HCT116 (cell line): ENCODE measurements around the gene HEBP1. TPM values are rescaled to one million over a fixed set of nuclear protein-coding genes. Genes with fewer than 3 reads are reported as not detected.

Experiments
- ATAC-seq: fragments of 200-7000 bp; cut with Tn5 transposase; 2 replicates; pipeline ENCODE4 v1.9.1; 2020; ENCODE audit warnings: mild to moderate bottlenecking, moderate library complexity
- BruUV-seq: library from RNA; stranded (reverse); fragments of 400-500 nt; replicated peaks from 2 replicates; lab custom pipeline; 2021; lab: Mats Ljungman, UMichigan
- CTCF ChIA-PET: fragments of 300-600 bp; sonication (Branson Sonifier 250); formaldehyde crosslinking; loops from one replicate; lab custom pipeline; 2021; ENCODE audit warnings: antibody characterized with exemption; lab: Charles Lee
- POLR2A ChIA-PET: fragments of 300-600, 350-600 bp; sonication (Branson Sonifier 250); formaldehyde crosslinking; loops from one replicate; lab custom pipeline; 2021; ENCODE audit warnings: antibody characterized with exemption; lab: Charles Lee
- RAD21 ChIA-PET, 2 experiments: fragments of 300-600 bp; sonication (Branson Sonifier 250); formaldehyde crosslinking; loops; one replicate each; lab custom pipeline; 2023; ENCODE audit warnings: low total read pairs in 2 of 2; ENCODE audit not compliant: uncharacterized antibody in 2 of 2, unreplicated experiment in 2 of 2, low non-redundant PET in 1 of 2; lab: Charles Lee
- DNase-seq: peaks from one replicate; pipeline ENCODE4 v3.0.0-alpha.2; 2010; ENCODE audit warnings: low read depth, low spot score
- H2AFZ ChIP-seq: fragments of 200-600 bp; shearing (Covaris generic), sonication (generic); 2 replicates; pipeline ENCODE4 v1.6.1; 2017; ENCODE audit warnings: low read depth, mixed run types, mixed read lengths, antibody characterized with exemption, low read length; ENCODE audit not compliant: poor library complexity, severe bottlenecking
- H3K27ac ChIP-seq: 2 replicates; pipeline ENCODE4 v1.5.1; 2012; ENCODE audit warnings: low read depth, low read length
- H3K27me3 ChIP-seq: fragments of 200-600 bp; sonication (generic); 2 replicates; pipeline ENCODE4 v1.6.1; 2016; ENCODE audit warnings: mixed run types, low read length, mixed read lengths; ENCODE audit not compliant: insufficient read depth
- H3K36me3 ChIP-seq, 2 experiments: fragments of 200-500 bp in 1 of 2; fragments of 200-600 bp in 1 of 2; sonication (Bioruptor generic) in 1 of 2; sonication (generic) in 1 of 2; 2 replicates each; pipeline versions ENCODE4 v1.5.1 to v1.6.1; 2014 to 2016; ENCODE audit warnings: low read length in 2 of 2, inconsistent platforms in 1 of 2, mixed read lengths in 1 of 2, mixed run types in 1 of 2; ENCODE audit not compliant: insufficient read depth in 2 of 2, control insufficient read depth in 1 of 2
- H3K4me1 ChIP-seq, 2 experiments: fragments of 200-600 bp in 1 of 2; sonication (generic) in 1 of 2; 2 replicates each; pipeline versions ENCODE4 v1.5.1 to v1.6.1; 2012 to 2017; ENCODE audit warnings: low read length in 2 of 2, inconsistent platforms in 1 of 2, mild to moderate bottlenecking in 1 of 2, mixed read lengths in 1 of 2, mixed run types in 1 of 2, moderate library complexity in 1 of 2; ENCODE audit not compliant: insufficient read depth in 2 of 2, control insufficient read depth in 1 of 2
- H3K4me2 ChIP-seq: fragments of 200-600 bp; sonication (generic); 2 replicates; pipeline ENCODE4 v1.6.1; 2017; ENCODE audit warnings: mixed run types, low read length, mixed read lengths
- H3K4me3 ChIP-seq, 2 experiments: fragments of 200-600 bp in 1 of 2; sonication (generic) in 1 of 2; replicated peaks in 1 of 2; 2 replicates each; pipeline ENCODE4 v1.5.1; 2011 to 2016; ENCODE audit warnings: low read length in 2 of 2, control low read depth in 1 of 2, low read depth in 1 of 2, mild to moderate bottlenecking in 1 of 2, mixed read lengths in 1 of 2, mixed run types in 1 of 2
- H3K79me2 ChIP-seq: fragments of 200-600 bp; sonication (generic); 2 replicates; pipeline ENCODE4 v1.6.1; 2017; ENCODE audit warnings: mild to moderate bottlenecking, mixed run types, low read length, moderate library complexity, mixed read lengths; ENCODE audit not compliant: insufficient read depth
- H3K9ac ChIP-seq: fragments of 200-600 bp; sonication (generic); 2 replicates; pipeline ENCODE4 v1.6.1; 2016; ENCODE audit warnings: low read length, mixed read lengths
- H3K9me2 ChIP-seq: fragments of 200-600 bp; sonication (generic), shearing (Covaris generic); 2 replicates; pipeline ENCODE4 v1.6.1; 2017; ENCODE audit warnings: mixed run types, mild to moderate bottlenecking, moderate library complexity; ENCODE audit not compliant: insufficient read depth
- H3K9me3 ChIP-seq, 2 experiments: fragments of 200-500 bp in 1 of 2; fragments of 200-600 bp in 1 of 2; sonication (Bioruptor generic) in 1 of 2; sonication (generic) in 1 of 2; 2 replicates each; pipeline ENCODE4 v1.6.1; 2014 to 2017; ENCODE audit warnings: low read length in 2 of 2, mixed read lengths in 2 of 2, inconsistent platforms in 1 of 2, low read depth in 1 of 2, mild to moderate bottlenecking in 1 of 2, mixed run types in 1 of 2, moderate library complexity in 1 of 2; ENCODE audit not compliant: control insufficient read depth in 1 of 2, insufficient read depth in 1 of 2
- H4K20me1 ChIP-seq: fragments of 200-600 bp; sonication (generic), shearing (Covaris generic); 2 replicates; pipeline ENCODE4 v1.6.1; 2017; ENCODE audit warnings: mixed run types, mild to moderate bottlenecking, moderate library complexity; ENCODE audit not compliant: insufficient read depth
- ATF3 ChIP-seq: IDR thresholded peaks from 2 replicates; pipeline ENCODE4 v1.6.1; 2012
- CBX3 ChIP-seq: IDR thresholded peaks from 2 replicates; pipeline ENCODE4 v1.6.1; 2012; ENCODE audit warnings: low read depth
- CTCF ChIP-seq, 3 experiments: fragments of 200-600 bp in 1 of 3; sonication (generic) in 1 of 3; IDR thresholded peaks in 2 of 3; conservative IDR thresholded peaks in 1 of 3; 2 replicates each; pipeline ENCODE4 v1.5.1; 2012 to 2017; ENCODE audit warnings: low read depth in 2 of 3, low read length in 2 of 3, antibody characterized with exemption in 1 of 3, borderline replicate concordance in 1 of 3, control low read depth in 1 of 3, mild to moderate bottlenecking in 1 of 3, mixed read lengths in 1 of 3, mixed run types in 1 of 3, moderate library complexity in 1 of 3; ENCODE audit not compliant: insufficient read depth in 1 of 3
- ELF1 ChIP-seq: IDR thresholded peaks from 2 replicates; pipeline ENCODE4 v1.6.1; 2012; ENCODE audit warnings: low read depth, borderline replicate concordance
- EZH2 ChIP-seq: fragments of 200-600 bp; sonication (generic); IDR thresholded peaks from 2 replicates; pipeline ENCODE4 v1.6.1; 2017; ENCODE audit warnings: antibody characterized with exemption, mixed run types
- FOSL1 ChIP-seq: IDR thresholded peaks from 2 replicates; pipeline ENCODE4 v1.6.1; 2012; ENCODE audit warnings: low read depth
- JUND ChIP-seq: IDR thresholded peaks from 2 replicates; pipeline ENCODE4 v1.6.1; 2012
- MAX ChIP-seq: IDR thresholded peaks from 2 replicates; pipeline ENCODE4 v1.6.1; 2012
- RAD21 ChIP-seq: IDR thresholded peaks from 2 replicates; pipeline ENCODE4 v1.6.1; 2012; ENCODE audit warnings: low read depth, mild to moderate bottlenecking
- SRF ChIP-seq: IDR thresholded peaks from 2 replicates; pipeline ENCODE4 v1.6.1; 2012; ENCODE audit warnings: low read depth
- TCF7L2 ChIP-seq: IDR thresholded peaks from 2 replicates; pipeline ENCODE4 v1.7.0; 2011; ENCODE audit warnings: borderline replicate concordance, inconsistent platforms; ENCODE audit not compliant: insufficient read depth, insufficient read length; ENCODE audit errors: extremely low read depth
- ZBTB33 ChIP-seq: IDR thresholded peaks from 2 replicates; pipeline ENCODE4 v1.6.1; 2011; ENCODE audit warnings: mild to moderate bottlenecking, low read length, moderate library complexity; ENCODE audit not compliant: insufficient replicate concordance; ENCODE audit errors: extremely low read depth
- ZFX ChIP-seq: fragments of 450-650 bp; IDR thresholded peaks from 2 replicates; pipeline ENCODE4 v1.6.1; 2017
- intact Hi-C: fragments of 100-400 bp; cut with micrococcal nuclease; formaldehyde crosslinking; loops from 2 replicates; pipeline ENCODE4 v1.10.0; 2022
- total RNA-seq: library from RNA; stranded (reverse); gene quantifications from one replicate; pipeline ENCODE4 v1.2.1, GENCODE V29; 2021; ENCODE audit not compliant: unreplicated experiment

Gene HEBP1
- total RNA-seq, 1 experiment from 2014 or later: 41.0 TPM

- Histone ChIP-seq H3K27me3 (no peaks in the 10 kb centered on the region), H4K20me1 (no peaks in the 10 kb centered on the region), H3K79me2 (no peaks in the 10 kb centered on the region), H3K9ac (no peak overlapping the region), H3K4me2 (no peak overlapping the region), H3K27ac (no peak overlapping the region), H3K9me3 (no peaks in the 10 kb centered on the region), H3K36me3 (no peaks in the 10 kb centered on the region), H3K9me2 (no peaks in the 10 kb centered on the region), H3K4me3 (no peak overlapping the region), H2AFZ (no peak overlapping the region), H3K4me1 (no peaks in the 10 kb centered on the region)
- ChIA-PET CTCF (no interaction called here), POLR2A (no interaction called here), RAD21 (no interaction called here)
- BruUV-seq: no TSS peak
- no peak for ATAC-seq
- DNase-seq: no peak
- TF ChIP-seq ELF1: no peak
- TF ChIP-seq TCF7L2: no peak
- no peak for TF ChIP-seq CBX3
- no peak for TF ChIP-seq ZFX
- TF ChIP-seq SRF: no peak
- no peak for TF ChIP-seq FOSL1
- no peak for TF ChIP-seq MAX
- TF ChIP-seq EZH2: no peak
- TF ChIP-seq RAD21: no peak
- no peak for TF ChIP-seq JUND
- no peak for TF ChIP-seq ATF3
- TF ChIP-seq CTCF (IDR thresholded peaks at IDR 0.05 in 2 of 3, conservative IDR thresholded peaks at IDR 0.05 in 1 of 3; ENCODE audit: borderline replicate concordance in 1 of 3, insufficient read depth in 1 of 3, low read depth in 2 of 3, low read length in 2 of 3): no peak
- no peak for TF ChIP-seq ZBTB33
- intact Hi-C loops: no loop called here
Measured at GRCh38 chr12:13032164-13032563, 32.1 kb upstream of the HEBP1 start.
